HG02642 (cell line): ENCODE measurements around the gene LGALS7B.
"Not testable (repeated sequence)": the region's sequence is repeated elsewhere in the genome, so short reads cannot be mapped to it uniquely, and the experiment has no call there.

Experiments used
- ATAC-seq: cut with Tn5 transposase; IDR thresholded peaks from one replicate; pipeline ENCODE4 v1.9.1; 2021; ENCODE audit warnings: mild to moderate bottlenecking; ENCODE audit not compliant: unreplicated experiment, poor library complexity

The LGALS7B gene

DNA sequence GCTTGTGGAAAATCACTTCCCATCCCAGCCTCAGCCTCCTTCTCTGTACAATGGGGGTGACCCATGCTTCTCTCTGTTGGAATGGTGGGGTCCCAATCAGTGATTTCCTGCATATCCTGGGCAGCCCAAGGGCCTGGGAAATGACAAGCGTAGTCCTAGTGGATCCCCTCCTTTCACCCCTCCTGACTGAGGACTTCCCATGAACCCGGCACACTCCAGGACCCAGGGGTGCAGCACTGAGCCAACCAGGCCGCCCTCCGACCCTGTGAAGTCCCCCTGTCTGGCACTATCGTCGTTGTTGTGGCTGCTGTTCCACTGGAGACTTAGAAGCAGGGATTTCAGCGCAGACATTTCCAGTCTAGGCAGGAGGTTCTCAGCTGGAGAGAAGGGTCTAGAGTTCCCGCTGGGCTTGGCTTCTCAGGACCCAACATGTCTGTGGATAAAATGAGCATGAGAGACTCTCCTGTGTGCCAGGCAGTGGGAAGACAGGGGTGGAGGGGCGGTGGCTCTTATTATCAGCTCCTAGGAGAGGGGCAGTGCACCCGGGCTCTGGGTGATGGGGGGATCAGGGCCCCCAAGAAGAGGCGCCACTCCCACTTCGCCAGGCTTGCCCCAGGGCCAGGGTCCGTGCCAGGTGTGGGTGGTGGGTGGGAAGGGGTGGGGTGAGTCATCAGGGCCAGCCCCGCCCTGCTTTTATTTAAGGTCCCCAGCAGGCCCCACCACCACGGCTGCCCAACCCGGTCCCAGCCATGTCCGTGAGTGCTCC lies at the start of gene LGALS7B:
Gene LGALS7B (plus strand): TSS at position 723 of the 766 bp plus-strand sequence. CDS start 27 bp downstream, at position 750.
- ATAC-seq, result no peak

DNA sequence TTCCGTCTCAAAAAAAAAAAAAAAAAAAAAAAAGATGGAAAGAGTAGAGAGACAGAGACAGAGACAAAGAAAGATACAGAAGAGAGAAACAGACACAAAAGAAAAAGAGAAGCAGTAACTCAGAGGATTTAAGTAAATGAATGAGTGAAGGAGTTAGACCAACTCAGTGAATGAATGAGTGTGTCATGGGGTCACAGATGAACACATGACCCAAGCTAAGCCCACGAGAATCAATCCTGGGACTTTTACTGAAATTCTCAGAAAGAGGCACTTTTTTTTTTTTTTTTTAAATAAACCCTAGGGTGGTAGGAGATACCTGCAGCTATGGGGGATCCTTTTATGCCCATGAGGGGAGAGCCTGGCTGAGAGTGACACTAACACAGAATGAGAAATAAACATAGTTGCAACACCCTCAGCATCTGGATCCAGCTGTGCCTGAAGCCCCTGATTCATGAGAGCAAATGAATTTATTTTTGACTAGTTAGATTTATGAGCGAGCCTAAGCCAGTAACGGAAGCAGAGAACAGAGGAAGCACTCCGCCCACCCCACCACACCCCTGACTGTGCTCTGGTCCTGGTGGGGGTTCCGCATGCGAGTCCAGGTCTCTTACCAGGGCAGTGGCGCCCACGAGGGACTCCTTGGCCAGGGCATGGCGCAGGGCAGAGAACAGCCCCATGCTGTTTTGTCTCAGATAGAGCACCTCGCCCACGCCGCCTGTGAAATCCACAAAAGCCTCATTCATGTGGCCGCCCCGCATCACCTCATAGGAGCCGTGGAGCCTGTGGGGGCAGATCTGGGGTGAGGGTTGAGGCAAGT lies 49.4 kb upstream of the LGALS7B start:
- ATAC-seq, result no peak

- no peak for ATAC-seq
Observed at GRCh38 chr19:38740257-38740592, 48.8 kb upstream of the LGALS7B start.

- no peak for ATAC-seq
Observed at GRCh38 chr19:38740932-38741331, 48.1 kb upstream of the LGALS7B start.

DNA sequence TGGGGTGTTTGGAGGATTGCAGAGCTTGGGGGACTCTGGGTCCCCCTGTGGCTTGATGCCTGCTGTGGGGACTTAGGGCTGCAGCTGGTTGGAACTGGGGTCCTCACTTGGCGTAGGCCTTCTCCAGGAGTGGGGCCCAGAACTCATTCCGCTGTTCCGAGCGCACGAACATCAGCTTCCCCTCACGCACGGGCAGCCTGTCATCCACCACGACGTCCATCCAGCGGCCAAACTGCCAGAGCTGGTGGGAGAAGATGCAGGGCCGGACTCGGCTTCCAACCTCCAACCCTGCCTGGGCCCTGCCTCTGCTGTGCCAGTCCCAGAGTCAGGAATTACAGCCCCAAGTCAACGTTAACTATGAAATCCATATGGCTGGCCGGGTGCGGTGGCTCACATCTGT lies 47.3 kb upstream of the LGALS7B start:
- no peak for ATAC-seq

DNA sequence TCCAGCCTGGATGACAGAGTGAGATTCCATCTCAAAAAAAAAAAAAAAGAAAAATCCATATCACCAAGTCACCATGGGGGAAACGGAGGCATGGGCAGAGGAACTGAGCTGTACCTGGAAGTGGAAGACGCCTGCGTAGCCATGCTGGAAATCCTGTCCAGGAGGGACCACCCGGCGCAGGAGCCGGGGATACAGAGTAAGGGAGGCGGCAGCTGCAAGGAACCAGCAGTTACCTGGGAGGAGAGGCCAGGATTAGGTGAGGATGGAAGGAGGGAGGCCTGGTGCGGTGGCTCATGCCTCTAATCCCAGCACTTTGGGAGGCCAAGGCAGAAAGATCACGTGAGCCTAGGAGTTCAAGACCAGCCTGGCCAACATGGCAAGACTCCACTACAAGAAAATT lies 46.7 kb upstream of the LGALS7B start:
- no peak for ATAC-seq

DNA sequence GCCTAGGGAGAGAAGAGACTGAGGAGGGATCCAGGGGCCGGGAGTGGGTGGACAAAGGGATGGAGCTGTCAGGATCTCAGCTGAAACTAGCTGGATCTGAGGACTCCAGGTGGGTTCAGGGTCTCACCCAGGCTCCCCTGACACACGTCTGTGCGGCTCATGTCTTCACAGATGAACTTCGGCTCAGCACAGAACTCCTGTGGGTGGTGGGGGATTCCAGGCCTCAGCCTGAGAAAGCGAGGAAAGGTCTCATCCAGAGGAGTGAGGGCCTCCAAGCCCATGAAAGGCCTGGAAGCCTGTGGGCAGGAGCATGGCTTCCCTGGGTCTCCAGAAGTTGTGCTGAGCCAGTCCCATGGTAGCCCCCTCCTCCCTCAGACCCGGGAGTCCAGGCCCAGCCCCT lies 46.1 kb upstream of the LGALS7B start:
- ATAC-seq, result no peak

DNA sequence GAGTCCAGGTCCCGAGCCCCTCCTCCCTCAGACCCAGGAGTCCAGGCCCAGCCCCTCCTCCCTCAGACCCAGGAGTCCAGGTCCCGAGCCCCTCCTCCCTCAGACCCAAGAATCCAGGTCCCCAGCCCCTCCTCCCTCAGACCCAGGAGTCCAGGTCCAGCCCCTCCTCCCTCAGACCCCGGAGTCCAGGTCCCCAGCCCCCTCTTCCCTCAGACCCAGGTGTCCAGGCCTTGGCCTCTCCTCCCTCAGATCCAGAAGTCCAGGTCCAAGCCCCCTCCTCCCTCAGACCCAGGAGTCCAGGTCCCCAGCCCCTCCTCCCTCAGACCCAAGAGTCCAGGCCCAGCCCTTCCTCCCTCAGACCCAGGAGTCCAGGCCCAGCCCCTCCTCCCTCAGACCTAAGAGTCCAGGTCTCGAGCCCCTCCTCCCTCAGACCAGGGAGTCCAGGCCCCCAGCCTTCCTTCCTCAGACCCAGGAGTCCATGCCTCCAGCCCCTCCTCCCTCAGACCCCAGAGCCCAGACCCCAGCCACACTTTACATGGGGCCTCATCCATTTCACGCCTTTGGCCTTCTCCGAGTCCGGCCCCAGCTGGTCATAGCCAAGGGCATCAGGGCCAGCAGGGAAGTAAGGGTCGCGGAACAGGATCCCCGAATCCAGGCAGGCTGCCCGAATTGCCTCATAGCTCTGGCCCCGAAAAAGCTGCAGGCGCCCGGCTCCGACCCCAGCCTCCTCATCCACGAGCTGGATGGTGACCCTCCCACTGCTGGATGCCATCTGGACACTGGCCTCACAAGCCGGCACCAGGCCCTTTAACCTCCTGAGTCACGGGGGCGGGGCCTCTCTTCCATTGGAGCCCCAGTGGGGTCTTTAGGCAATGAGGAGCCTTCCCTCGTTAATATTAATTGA lies 45.4 kb upstream of the LGALS7B start:
- no peak for ATAC-seq

DNA sequence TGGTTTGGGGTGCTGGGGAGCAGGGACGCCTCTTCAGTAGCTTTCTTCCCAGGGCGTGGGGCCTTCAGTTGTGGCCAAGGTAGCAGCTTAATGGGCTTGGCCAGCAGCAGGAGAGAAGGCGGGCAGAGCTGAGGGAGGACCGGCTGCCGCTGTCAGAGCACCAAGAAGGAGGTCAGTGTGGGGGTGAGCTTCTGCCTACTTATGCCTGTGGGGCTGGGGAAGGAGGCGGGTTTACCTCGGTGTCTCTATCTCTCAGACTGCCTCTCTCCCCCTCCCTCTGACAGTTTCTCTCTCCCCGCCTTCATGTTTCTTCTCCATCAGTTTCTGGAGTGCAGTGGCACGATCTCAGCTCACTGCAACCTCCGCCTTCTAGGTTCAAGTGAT lies 44.7 kb upstream of the LGALS7B start, which contains the start of gene CAPN12:
Gene CAPN12 (minus strand): TSS at position 177 of the 384 bp plus-strand sequence. CDS start 309 bp downstream, outside the sequence.
- ATAC-seq, result no peak

DNA sequence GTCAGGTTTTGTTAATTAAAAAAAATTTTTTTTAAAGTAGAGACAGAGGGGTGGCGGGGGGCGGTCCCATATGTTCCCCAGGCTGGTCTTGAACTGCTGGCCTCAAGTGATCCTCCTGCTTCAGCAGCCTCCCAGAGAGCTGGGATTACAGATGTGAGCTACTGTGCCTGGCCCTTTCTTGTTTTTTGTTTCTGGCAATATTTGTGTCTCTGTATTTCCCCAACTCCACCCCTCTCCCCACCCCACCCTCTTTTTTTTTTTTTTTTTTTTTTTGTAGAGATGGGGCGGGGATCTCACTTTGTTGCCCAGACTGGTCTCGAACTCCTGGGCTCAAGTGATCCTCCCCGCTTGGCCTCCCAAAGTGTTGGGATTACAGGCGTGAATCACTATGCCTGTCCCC lies 44.1 kb upstream of the LGALS7B start:
- ATAC-seq, result no peak

DNA sequence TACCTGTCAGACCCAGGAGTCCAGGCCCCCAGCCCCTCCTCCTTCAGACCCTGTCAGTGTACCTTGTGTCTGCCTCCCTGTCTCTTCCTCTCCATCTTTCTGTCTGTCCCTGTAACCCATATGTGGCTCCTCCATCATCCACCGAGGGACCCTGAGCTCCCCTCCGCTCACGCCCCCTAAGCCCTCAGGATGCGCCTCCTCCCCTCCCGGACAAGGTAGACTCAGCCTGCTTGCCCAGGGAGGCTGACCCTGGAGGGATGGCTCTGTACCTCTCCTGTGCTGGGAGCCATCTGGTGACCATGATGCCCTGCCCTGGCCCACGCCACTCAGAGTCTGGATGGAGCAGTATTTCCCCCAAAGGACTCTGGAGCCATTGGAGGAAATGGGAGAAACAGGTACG lies 43.7 kb upstream of the LGALS7B start:
- ATAC-seq, result no peak

DNA sequence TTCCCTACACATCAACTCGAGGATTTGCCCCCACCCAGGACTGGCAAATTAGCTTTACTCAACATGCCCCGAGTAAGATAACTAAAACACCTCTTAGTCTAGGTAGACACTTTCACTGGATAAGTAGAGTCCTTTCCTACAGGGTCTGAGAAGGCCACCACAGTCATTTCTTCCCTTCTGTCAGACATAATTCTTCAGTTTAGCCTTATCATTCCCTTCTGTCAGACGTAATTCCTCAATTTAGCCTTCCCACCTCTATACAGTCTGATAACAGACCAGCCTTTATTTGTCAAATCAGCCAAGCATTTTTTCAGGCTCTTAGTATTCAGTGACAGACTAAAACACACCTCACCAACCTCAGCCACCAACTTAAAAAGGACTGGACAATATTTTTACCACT lies 35.2 kb upstream of the LGALS7B start:
- not testable (repeated sequence) for ATAC-seq

DNA sequence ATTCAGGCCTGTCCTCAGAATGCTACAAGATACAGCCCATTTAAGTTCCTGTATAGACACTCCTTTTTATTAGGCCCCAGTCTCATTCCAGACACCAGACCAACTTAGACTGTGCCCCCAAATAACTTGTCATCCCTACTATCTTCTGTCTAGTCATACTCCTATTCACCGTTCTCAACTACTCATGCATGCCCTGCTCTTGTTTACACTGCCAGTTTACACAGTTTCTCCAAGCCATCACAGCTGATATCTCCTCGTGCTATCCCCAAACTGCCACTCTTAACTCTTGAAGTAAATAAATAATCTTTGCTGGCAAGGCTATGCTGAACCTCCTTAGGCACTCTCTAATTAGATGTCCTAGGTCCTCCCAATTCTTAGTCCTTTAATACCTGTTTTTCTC lies 34.8 kb upstream of the LGALS7B start:
- ATAC-seq, result not testable (repeated sequence)

- ATAC-seq, result no peak
Observed at GRCh38 chr19:38759590-38760003, 29.4 kb upstream of the LGALS7B start.

DNA sequence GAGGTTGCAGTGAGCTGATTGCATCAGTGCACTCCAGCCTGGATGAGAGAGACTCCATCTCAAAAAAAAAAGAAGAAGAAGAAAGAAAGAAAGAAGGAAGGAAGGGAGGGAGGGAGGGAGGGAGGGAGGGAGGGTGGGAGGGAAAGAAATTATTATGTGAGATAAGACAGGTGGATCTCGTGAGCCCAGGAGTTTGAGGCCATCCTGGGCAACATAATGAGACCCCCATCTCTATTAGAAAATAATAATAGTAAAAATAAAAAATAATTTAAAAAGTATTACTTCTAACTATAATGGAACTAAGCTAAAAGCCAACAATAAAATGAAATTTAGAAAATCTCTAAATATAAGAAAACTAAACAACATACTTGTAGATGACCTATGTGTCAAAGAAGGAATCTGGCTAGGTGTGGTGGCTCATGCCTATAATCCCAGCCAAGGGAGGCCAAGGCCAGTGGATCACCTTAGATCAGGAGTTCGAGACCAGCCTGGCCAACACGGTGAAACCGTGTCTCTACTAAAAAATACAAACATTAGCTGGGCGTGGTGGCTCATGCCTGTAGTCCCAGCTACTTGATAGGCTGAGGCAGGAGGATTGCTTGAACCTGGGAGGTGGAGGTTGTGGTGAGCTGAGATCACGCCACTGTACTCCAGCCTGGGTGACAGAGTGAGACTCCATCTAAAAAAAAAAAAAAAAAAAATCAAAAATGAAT lies 28.0 kb upstream of the LGALS7B start:
- ATAC-seq, result not testable (repeated sequence)

DNA sequence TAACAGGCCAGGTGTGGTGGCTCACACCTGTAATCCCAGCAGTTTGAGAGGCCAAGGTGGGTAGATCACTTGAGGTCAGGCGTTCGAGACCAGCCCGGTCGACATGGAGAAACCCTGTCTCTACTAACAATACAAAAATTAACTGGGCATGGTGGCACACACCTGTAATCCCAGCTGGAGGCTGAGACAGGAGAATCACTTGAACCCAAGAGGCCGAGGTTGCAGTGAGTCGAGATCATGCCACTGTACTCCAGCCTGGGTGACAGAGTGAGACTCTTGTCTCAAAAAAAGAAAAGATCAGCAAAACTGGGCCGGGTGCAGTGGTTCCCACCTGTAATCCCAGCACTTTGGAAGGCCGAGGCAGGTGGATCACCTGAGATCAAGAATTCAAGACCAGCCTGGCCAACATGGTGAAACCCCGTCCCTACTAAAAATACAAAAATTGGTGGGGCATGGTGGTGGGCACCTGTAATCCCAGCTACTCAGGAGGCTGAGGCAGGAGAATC lies 27.1 kb upstream of the LGALS7B start:
- not testable (repeated sequence) for ATAC-seq

DNA sequence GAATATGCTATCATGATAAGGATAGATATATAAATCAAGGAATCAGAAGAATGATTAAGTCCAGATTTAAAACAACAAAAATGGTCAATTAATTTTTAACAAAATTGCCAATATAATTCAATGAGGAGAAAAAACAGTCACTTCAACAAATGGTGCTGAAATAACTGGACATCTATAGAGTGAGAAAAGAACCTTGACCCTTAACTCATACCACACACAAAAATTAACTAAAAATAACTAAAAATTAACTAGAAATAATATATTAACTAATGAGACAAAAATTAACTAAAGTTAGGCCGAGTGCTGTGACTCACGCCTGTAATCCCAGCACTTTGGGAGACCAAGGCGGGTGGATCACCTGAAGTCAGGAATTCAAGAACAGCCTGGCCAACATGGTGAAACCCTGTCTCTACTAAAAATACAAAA lies 25.2 kb upstream of the LGALS7B start:
- no peak for ATAC-seq

- ATAC-seq, result no peak
Observed at GRCh38 chr19:38765214-38765613, 23.8 kb upstream of the LGALS7B start.

DNA sequence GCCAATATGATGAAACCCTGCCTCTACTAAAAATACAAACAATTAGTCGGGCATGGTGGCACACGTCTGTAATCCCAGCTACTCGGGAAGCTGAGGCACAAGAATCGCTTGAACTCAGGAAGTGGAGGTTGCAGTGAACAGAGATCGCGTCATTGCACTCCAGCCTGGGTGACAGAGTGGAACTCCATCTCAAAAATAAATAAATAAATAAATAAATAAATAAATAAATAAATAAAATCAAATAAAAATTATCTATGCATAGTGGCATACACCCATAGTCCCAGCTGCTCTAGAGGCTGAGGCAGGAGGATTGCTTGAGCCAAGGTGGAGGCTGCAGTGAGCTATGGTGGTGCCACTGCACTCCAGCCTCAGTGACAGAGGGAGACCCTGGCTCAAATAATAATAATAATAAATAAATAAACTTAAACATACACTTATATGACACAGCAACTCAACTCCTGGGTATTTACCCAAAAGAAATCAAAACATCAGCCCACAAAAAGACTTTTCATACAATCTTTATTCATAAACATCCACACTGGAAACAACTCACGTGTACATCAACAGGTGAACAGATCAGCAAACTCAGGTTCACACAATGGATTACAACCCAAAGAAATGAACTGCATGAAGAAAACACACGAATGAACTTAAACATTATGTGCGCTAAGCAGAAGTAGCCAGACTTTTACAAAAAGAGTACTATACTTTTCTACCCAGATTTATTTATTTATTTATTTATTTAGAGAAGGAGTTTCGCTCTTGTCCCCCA lies 22.5 kb upstream of the LGALS7B start:
- ATAC-seq, result no peak
